Activated CD4-positive, alpha-beta T cell treated with anti-CD3 and anti-CD28 coated beads for 36 hours (primary cell): ENCODE results near the gene AQP12A. TPM values are rescaled to one million over a fixed set of nuclear protein-coding genes. Genes with fewer than 3 reads are reported as not detected.
"Not testable (repeated sequence)": the region's sequence is repeated elsewhere in the genome, so short reads cannot be mapped to it uniquely, and the experiment has no call there.

ENCODE experiments used
- ATAC-seq: fragments of 200-7000 bp; cut with Tn5 transposase; one replicate; pipeline ENCODE4 v1.10.0; 2021; ENCODE audit warnings: mild to moderate bottlenecking, moderate library complexity
- CTCF ChIA-PET: fragments of 350-600 bp; sonication (Branson Sonifier 250); formaldehyde crosslinking; loops from one replicate; lab custom pipeline; 2021; ENCODE audit warnings: antibody characterized with exemption; lab: Charles Lee
- POLR2A ChIA-PET: fragments of 350-600 bp; sonication (Branson Sonifier 250); formaldehyde crosslinking; loops from one replicate; lab custom pipeline; 2021; ENCODE audit warnings: antibody characterized with exemption, inconsistent platforms; lab: Charles Lee
- DNase-seq: peaks from one replicate; pipeline ENCODE4 v3.0.0-alpha.2; 2020
- H3K27ac Mint-ChIP-seq: one replicate; pipeline ENCODE4 v1.8.0; 2021; ENCODE audit warnings: mixed read lengths
- H3K27me3 Mint-ChIP-seq: one replicate; pipeline ENCODE4 v1.8.0; 2021; ENCODE audit warnings: mixed read lengths
- H3K36me3 Mint-ChIP-seq: one replicate; pipeline ENCODE4 v1.8.0; 2021; ENCODE audit warnings: low read depth, mixed read lengths
- H3K4me1 Mint-ChIP-seq: one replicate; pipeline ENCODE4 v1.8.0; 2021; ENCODE audit warnings: mixed read lengths
- H3K4me3 Mint-ChIP-seq: one replicate; pipeline ENCODE4 v1.8.0; 2021; ENCODE audit warnings: mild to moderate bottlenecking, moderate library complexity, mixed read lengths
- H3K9me3 Mint-ChIP-seq: one replicate; pipeline ENCODE4 v1.8.0; 2021; ENCODE audit warnings: low read depth, mixed read lengths
- intact Hi-C, 2 experiments: fragments of 100-400 bp; cut with DNase I in 1 of 2; cut with micrococcal nuclease in 1 of 2; formaldehyde crosslinking; loops; one replicate each; pipeline versions ENCODE4 v1.14.2 to v1.15.1; 2022 to 2024; cut with DNase I, micrococcal nuclease
- total RNA-seq, 2 experiments: library from RNA; stranded (reverse); gene quantifications; one replicate each; pipeline ENCODE4 v1.2.3, GENCODE V29; 2021

The AQP12A gene
- not detected for total RNA-seq

- H3K27me3 Mint-ChIP-seq, H3K9me3 Mint-ChIP-seq, H3K4me1 Mint-ChIP-seq, POLR2A ChIA-PET, H3K4me3 Mint-ChIP-seq, H3K27ac Mint-ChIP-seq, CTCF ChIA-PET, H3K36me3 Mint-ChIP-seq, ATAC-seq, DNase-seq, intact Hi-C loops: not testable (repeated sequence)
These were observed at the start of gene AQP12A for GRCh38 chr2:240691631-240692420. Gene AQP12A (plus strand): TSS chr2:240691866. CDS start chr2:240691914, 48 bp downstream.

GRCh38 chr2:240642061-240642805 is 49.4 kb upstream of the AQP12A start:
- ChIA-PET POLR2A (no interaction called here), CTCF (no interaction called here)
- Mint-ChIP-seq H3K36me3 (no peaks in the 10 kb centered on the region), H3K9me3 (no peaks in the 10 kb centered on the region), H3K4me3 (no peak overlapping the region), H3K27ac (no peak overlapping the region), H3K4me1 (no peaks in the 10 kb centered on the region), H3K27me3 (no peaks in the 10 kb centered on the region)
- no peak for DNase-seq
- intact Hi-C loops = no loop called here
- ATAC-seq = no peak

- intact Hi-C loops = no loop called here
- POLR2A ChIA-PET = no interaction called here
These were observed 48.9 kb upstream of the AQP12A start for GRCh38 chr2:240642806-240643092.

GRCh38 chr2:240643093-240643810 is 48.4 kb upstream of the AQP12A start:
- H3K27me3 Mint-ChIP-seq = no peaks in the 10 kb centered on the region
- POLR2A ChIA-PET = no interaction called here
- DNase-seq (no peak), ATAC-seq (no peak)
- no peak overlapping the region for H3K4me3 Mint-ChIP-seq
- no peaks in the 10 kb centered on the region for H3K4me1 Mint-ChIP-seq
- CTCF ChIA-PET = interaction anchor here (0.7 kb wide), 1 partner anchor 198 kb away, joined by 4 read pairs; no protein-coding TSS in a partner anchor
- intact Hi-C loops = no loop called here
- H3K27ac Mint-ChIP-seq = no peak overlapping the region
- H3K9me3 Mint-ChIP-seq = no peaks in the 10 kb centered on the region
- H3K36me3 Mint-ChIP-seq = no peaks in the 10 kb centered on the region

More at GRCh38 chr2:240642806-240643092, 48.9 kb upstream of the AQP12A start:
- CTCF ChIA-PET = no interaction called here
- no peaks in the 10 kb centered on the region for H3K9me3 Mint-ChIP-seq
- H3K4me3 Mint-ChIP-seq = no peak overlapping the region
- no peaks in the 10 kb centered on the region for H3K36me3 Mint-ChIP-seq
- no peaks in the 10 kb centered on the region for H3K27me3 Mint-ChIP-seq
- no peak for DNase-seq
- ATAC-seq = no peak
- H3K27ac Mint-ChIP-seq = no peak overlapping the region
- H3K4me1 Mint-ChIP-seq = no peaks in the 10 kb centered on the region

GRCh38 chr2:240643811-240644150 is 47.9 kb upstream of the AQP12A start:
- intact Hi-C loops = no loop called here
- DNase-seq = no peak
- no peaks in the 10 kb centered on the region for H3K9me3 Mint-ChIP-seq
- H3K4me3 Mint-ChIP-seq = no peak overlapping the region
- H3K27me3 Mint-ChIP-seq = peaks cover 3% of the 10 kb centered on the region
- POLR2A ChIA-PET = no interaction called here
- ATAC-seq = no peak
- H3K4me1 Mint-ChIP-seq = no peaks in the 10 kb centered on the region
- no peak overlapping the region for H3K27ac Mint-ChIP-seq
- CTCF ChIA-PET = interaction anchor here (0.7 kb wide), 1 partner anchor 197 kb away, joined by 4 read pairs; no protein-coding TSS in a partner anchor
- H3K36me3 Mint-ChIP-seq = no peaks in the 10 kb centered on the region

GRCh38 chr2:240644171-240644651 is 47.5 kb upstream of the AQP12A start:
- Mint-ChIP-seq H3K36me3 (no peaks in the 10 kb centered on the region), H3K27ac (no peak overlapping the region), H3K4me1 (no peaks in the 10 kb centered on the region), H3K4me3 (no peak overlapping the region), H3K27me3 (peaks cover 4% of the 10 kb centered on the region), H3K9me3 (no peaks in the 10 kb centered on the region)
- ATAC-seq (no peak), DNase-seq (no peak)
- intact Hi-C loops = no loop called here
- CTCF ChIA-PET = interaction anchor here (0.7 kb wide), 1 partner anchor 197 kb away, joined by 4 read pairs; no protein-coding TSS in a partner anchor
- POLR2A ChIA-PET = no interaction called here

GRCh38 chr2:240644859-240645301 is 46.8 kb upstream of the AQP12A start:
- no peaks in the 10 kb centered on the region for H3K9me3 Mint-ChIP-seq
- no peak overlapping the region for H3K4me3 Mint-ChIP-seq
- H3K27ac Mint-ChIP-seq = no peak overlapping the region
- POLR2A ChIA-PET = no interaction called here
- H3K4me1 Mint-ChIP-seq = no peaks in the 10 kb centered on the region
- no peaks in the 10 kb centered on the region for H3K36me3 Mint-ChIP-seq
- DNase-seq (no peak), ATAC-seq (no peak)
- intact Hi-C loops = no loop called here
- H3K27me3 Mint-ChIP-seq = peaks cover 4% of the 10 kb centered on the region
- CTCF ChIA-PET = no interaction called here

GRCh38 chr2:240645346-240645745 is 46.3 kb upstream of the AQP12A start:
- H3K27me3 Mint-ChIP-seq = peaks cover 4% of the 10 kb centered on the region
- ChIA-PET POLR2A (no interaction called here), CTCF (no interaction called here)
- no peak overlapping the region for H3K4me3 Mint-ChIP-seq
- no peaks in the 10 kb centered on the region for H3K36me3 Mint-ChIP-seq
- no peaks in the 10 kb centered on the region for H3K9me3 Mint-ChIP-seq
- DNase-seq = no peak
- intact Hi-C loops = no loop called here
- H3K27ac Mint-ChIP-seq = no peak overlapping the region
- no peaks in the 10 kb centered on the region for H3K4me1 Mint-ChIP-seq
- no peak for ATAC-seq

GRCh38 chr2:240645801-240646175 is 45.9 kb upstream of the AQP12A start:
- H3K9me3 Mint-ChIP-seq = no peaks in the 10 kb centered on the region
- CTCF ChIA-PET = no interaction called here
- H3K27me3 Mint-ChIP-seq = peaks cover 5% of the 10 kb centered on the region
- H3K27ac Mint-ChIP-seq = no peak overlapping the region
- H3K36me3 Mint-ChIP-seq = no peaks in the 10 kb centered on the region
- H3K4me3 Mint-ChIP-seq = no peak overlapping the region
- no peaks in the 10 kb centered on the region for H3K4me1 Mint-ChIP-seq
- ATAC-seq = no peak
- intact Hi-C loops = no loop called here
- DNase-seq = no peak
- POLR2A ChIA-PET = no interaction called here

- H3K27me3 Mint-ChIP-seq = peaks cover 6% of the 10 kb centered on the region
- ChIA-PET POLR2A (no interaction called here), CTCF (no interaction called here)
- no peaks in the 10 kb centered on the region for H3K4me1 Mint-ChIP-seq
- no peaks in the 10 kb centered on the region for H3K36me3 Mint-ChIP-seq
- H3K27ac Mint-ChIP-seq = no peak overlapping the region
- DNase-seq = no peak
- no peak overlapping the region for H3K4me3 Mint-ChIP-seq
- peak; percentile 16 for ATAC-seq
- H3K9me3 Mint-ChIP-seq = no peaks in the 10 kb centered on the region
- intact Hi-C loops = no loop called here
These were observed 45.3 kb upstream of the AQP12A start for GRCh38 chr2:240646176-240646899.

- H3K4me3 Mint-ChIP-seq = no peak overlapping the region
- H3K27me3 Mint-ChIP-seq = peaks cover 6% of the 10 kb centered on the region
- ChIA-PET CTCF (no interaction called here), POLR2A (interaction anchor here (0.6 kb wide), 1 partner anchor 20 kb away, joined by 3 read pairs; no protein-coding TSS in a partner anchor)
- ATAC-seq (no peak), DNase-seq (no peak)
- no peaks in the 10 kb centered on the region for H3K36me3 Mint-ChIP-seq
- H3K9me3 Mint-ChIP-seq = no peaks in the 10 kb centered on the region
- no peaks in the 10 kb centered on the region for H3K4me1 Mint-ChIP-seq
- intact Hi-C loops = no loop called here
- no peak overlapping the region for H3K27ac Mint-ChIP-seq
These were observed 44.7 kb upstream of the AQP12A start for GRCh38 chr2:240646900-240647502.
